Endodermal cell (in vitro differentiated cells): ENCODE data around the gene ADIPOR2. TPM values are rescaled to one million over a fixed set of nuclear protein-coding genes. Genes with fewer than 3 reads are reported as not detected.

Experiments used
- DNase-seq: peaks from one replicate; pipeline ENCODE4 v3.0.0-alpha.2; 2017
- H3K27ac ChIP-seq: 2 replicates; pipeline ENCODE4 v1.5.1; 2013; ENCODE audit warnings: mild to moderate bottlenecking, low read depth, low read length, moderate library complexity
- H3K27me3 ChIP-seq: 2 replicates; pipeline ENCODE4 v1.6.1; 2013; ENCODE audit warnings: mild to moderate bottlenecking, low read length, moderate library complexity; ENCODE audit not compliant: insufficient read depth, control insufficient read depth, poor library complexity, severe bottlenecking
- H3K36me3 ChIP-seq: 2 replicates; pipeline ENCODE4 v1.7.0; 2013; ENCODE audit warnings: mild to moderate bottlenecking, low read length, moderate library complexity; ENCODE audit not compliant: control insufficient read depth, insufficient read depth
- H3K4me1 ChIP-seq: one replicate; pipeline ENCODE4 v1.7.0; 2013; ENCODE audit warnings: low read length; ENCODE audit not compliant: control insufficient read depth, insufficient read depth
- H3K4me3 ChIP-seq: 2 replicates; pipeline ENCODE4 v1.5.1; 2013; ENCODE audit warnings: mild to moderate bottlenecking, low read length, moderate library complexity
- H3K9ac ChIP-seq: 2 replicates; pipeline ENCODE4 v1.6.1; 2013; ENCODE audit warnings: mild to moderate bottlenecking, low read length, moderate library complexity; ENCODE audit not compliant: poor library complexity, severe bottlenecking; ENCODE audit errors: extremely low read depth
- H3K9me3 ChIP-seq: 2 replicates; pipeline ENCODE4 v1.6.1; 2013; ENCODE audit warnings: mild to moderate bottlenecking, low read length, moderate library complexity; ENCODE audit not compliant: control insufficient read depth
- H3K27ac Mint-ChIP-seq: 2 replicates; pipeline ENCODE4 v1.8.0; 2020; ENCODE audit warnings: mixed read lengths
- H3K27me3 Mint-ChIP-seq: 2 replicates; pipeline ENCODE4 v1.8.0; 2021; ENCODE audit warnings: mild to moderate bottlenecking, mixed read lengths; ENCODE audit not compliant: insufficient read depth
- H3K36me3 Mint-ChIP-seq: 2 replicates; pipeline ENCODE4 v1.8.0; 2020; ENCODE audit warnings: low read depth, mixed read lengths
- H3K4me1 Mint-ChIP-seq: 2 replicates; pipeline ENCODE4 v1.8.0; 2020; ENCODE audit warnings: mixed read lengths
- H3K4me3 Mint-ChIP-seq: 2 replicates; pipeline ENCODE4 v1.8.0; 2020; ENCODE audit warnings: mild to moderate bottlenecking, moderate library complexity, mixed read lengths
- H3K9me3 Mint-ChIP-seq: 2 replicates; pipeline ENCODE4 v1.8.0; 2020; ENCODE audit warnings: mild to moderate bottlenecking, mixed read lengths
- WGBS, 2 experiments: methylation state at CpG; one replicate each; pipeline versions ENCODE4 v1.1.5 to v1.1.7; 2013; ENCODE audit warnings: missing lambda C conversion rate in 2 of 2, mixed read lengths in 1 of 2; ENCODE audit not compliant: insufficient coverage in 1 of 2, insufficient read length in 1 of 2; 5-methylcytosine and 5-hydroxymethylcytosine counted together
- total RNA-seq, 2 donors: library from RNA; stranded (reverse); fragmentation: NEBNext Ultra II Directional in 1 of 2; extraction: Animal tissue kit (Norgen Biotek cat#: 25700) in 1 of 2; gene quantifications; 2 replicates in 1 of 2; 3 replicates in 1 of 2; pipeline ENCODE4 v1.2.1, GENCODE V29; 2021
- TF ChIP-seq, protein P1 (sequence below): fragments of 200-600 bp; sonication (generic); conservative IDR thresholded peaks from 2 replicates; pipeline ENCODE4 v1.5.0; 2021; ENCODE audit warnings: antibody characterized with exemption, mild to moderate bottlenecking

The ADIPOR2 gene
- total RNA-seq, 2 donors from 2014 or later = 53.7 to 124 TPM

DNA sequence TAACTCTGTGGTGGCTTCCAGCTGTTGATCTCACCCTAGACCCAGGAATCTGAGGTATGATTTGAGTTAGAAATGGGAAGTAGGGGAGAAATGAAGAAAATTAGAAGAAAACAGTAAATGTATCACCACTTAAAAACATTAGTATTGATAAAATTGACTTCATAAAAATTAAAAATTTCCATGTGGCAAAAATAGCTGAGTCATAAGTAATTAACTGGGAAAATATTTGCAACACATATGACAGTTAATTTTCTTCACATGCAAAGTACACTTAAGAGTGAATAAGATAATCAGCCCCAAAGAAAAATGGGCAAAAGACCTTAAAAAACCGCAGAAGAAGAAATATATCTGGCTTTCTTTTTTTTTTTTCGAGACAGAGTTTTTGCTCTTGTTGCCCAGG lies 25.5 kb upstream of the ADIPOR2 start:
- Mint-ChIP-seq H3K36me3 (no peaks in the 10 kb centered on the region), H3K27me3 (peaks cover 32% of the 10 kb centered on the region), H3K27ac (no peak overlapping the region), H3K4me3 (no peak overlapping the region), H3K9me3 (peaks cover 3% of the 10 kb centered on the region), H3K4me1 (peaks cover 2% of the 10 kb centered on the region)
- Histone ChIP-seq H3K4me3 (no peak overlapping the region), H3K36me3 (no peaks in the 10 kb centered on the region), H3K9ac (no peak overlapping the region), H3K4me1 (no peaks in the 10 kb centered on the region), H3K27me3 (peaks cover 7% of the 10 kb centered on the region), H3K27ac (no peak overlapping the region), H3K9me3 (no peaks in the 10 kb centered on the region)
- WGBS, 2 experiments = 91 to 96% methylated on average over 1 to 2 of the region's 2 CpGs
- TF ChIP-seq, protein P1, sequence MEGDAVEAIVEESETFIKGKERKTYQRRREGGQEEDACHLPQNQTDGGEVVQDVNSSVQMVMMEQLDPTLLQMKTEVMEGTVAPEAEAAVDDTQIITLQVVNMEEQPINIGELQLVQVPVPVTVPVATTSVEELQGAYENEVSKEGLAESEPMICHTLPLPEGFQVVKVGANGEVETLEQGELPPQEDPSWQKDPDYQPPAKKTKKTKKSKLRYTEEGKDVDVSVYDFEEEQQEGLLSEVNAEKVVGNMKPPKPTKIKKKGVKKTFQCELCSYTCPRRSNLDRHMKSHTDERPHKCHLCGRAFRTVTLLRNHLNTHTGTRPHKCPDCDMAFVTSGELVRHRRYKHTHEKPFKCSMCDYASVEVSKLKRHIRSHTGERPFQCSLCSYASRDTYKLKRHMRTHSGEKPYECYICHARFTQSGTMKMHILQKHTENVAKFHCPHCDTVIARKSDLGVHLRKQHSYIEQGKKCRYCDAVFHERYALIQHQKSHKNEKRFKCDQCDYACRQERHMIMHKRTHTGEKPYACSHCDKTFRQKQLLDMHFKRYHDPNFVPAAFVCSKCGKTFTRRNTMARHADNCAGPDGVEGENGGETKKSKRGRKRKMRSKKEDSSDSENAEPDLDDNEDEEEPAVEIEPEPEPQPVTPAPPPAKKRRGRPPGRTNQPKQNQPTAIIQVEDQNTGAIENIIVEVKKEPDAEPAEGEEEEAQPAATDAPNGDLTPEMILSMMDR = no peak
- DNase-seq = no peak

DNA sequence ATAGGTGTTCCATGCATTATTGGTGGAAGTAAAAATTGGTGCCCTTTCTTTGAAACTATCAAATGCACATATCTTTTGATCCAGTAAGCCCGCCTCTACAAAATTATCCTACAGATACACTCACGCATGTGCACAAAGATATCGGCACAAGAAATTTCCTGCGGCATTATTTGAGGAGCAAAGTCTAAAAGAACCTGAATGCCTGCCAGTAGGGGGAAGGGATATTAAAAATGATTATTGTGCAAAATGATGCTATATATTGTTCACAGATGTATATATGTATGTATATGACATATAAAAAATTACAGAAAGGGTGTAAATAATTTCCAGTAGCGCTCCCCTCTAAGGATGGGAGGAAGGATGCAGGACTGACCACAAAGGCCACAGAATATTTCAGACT lies 24.7 kb upstream of the ADIPOR2 start:
- Mint-ChIP-seq H3K9me3 (peaks cover 3% of the 10 kb centered on the region), H3K4me1 (peaks cover 2% of the 10 kb centered on the region), H3K4me3 (no peak overlapping the region), H3K36me3 (no peaks in the 10 kb centered on the region), H3K27ac (no peak overlapping the region), H3K27me3 (peaks cover 27% of the 10 kb centered on the region)
- TF ChIP-seq, protein P1 = peak; percentile 34
- DNase-seq = no peak
- Histone ChIP-seq H3K27me3 (peaks cover 7% of the 10 kb centered on the region), H3K27ac (no peak overlapping the region), H3K4me3 (no peak overlapping the region), H3K4me1 (no peaks in the 10 kb centered on the region), H3K36me3 (no peaks in the 10 kb centered on the region), H3K9me3 (no peaks in the 10 kb centered on the region), H3K9ac (no peak overlapping the region)
- 94% methylated on average over 3 of the region's 5 CpGs; no CpG with 5 or more reads in 1 of the 2 experiments for WGBS, 2 experiments

DNA sequence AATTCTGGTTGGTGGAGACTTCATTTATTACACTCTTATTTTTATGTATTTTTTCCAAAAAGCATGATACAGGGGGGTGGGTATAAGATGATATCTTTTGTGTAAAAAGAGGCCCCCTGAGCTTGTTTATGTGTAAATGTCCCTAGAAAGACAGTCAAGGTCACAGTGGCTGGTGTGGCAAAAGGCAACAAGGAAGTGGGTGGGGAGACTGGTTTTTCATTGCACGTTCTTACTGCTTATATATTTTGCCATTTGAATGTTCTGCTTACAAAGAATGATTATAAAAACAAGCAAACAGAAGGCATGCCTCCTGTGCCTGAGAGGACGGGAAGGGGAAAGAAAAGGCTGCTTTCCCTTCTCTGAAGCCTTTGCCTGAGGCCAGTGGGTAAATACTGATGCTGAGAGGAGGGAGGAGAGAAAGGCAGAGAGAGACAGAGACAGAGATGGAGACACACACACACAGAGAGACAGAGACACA lies 24.1 kb upstream of the ADIPOR2 start:
- no peak for DNase-seq
- Mint-ChIP-seq H3K36me3 (no peaks in the 10 kb centered on the region), H3K4me3 (no peak overlapping the region), H3K27ac (no peak overlapping the region), H3K9me3 (peaks cover 3% of the 10 kb centered on the region), H3K27me3 (peaks cover 24% of the 10 kb centered on the region), H3K4me1 (peaks cover 2% of the 10 kb centered on the region)
- 65 to 78% methylated on average over 1 to 2 of the region's 2 CpGs for WGBS, 2 experiments
- H3K36me3 ChIP-seq = no peaks in the 10 kb centered on the region
- H3K9ac ChIP-seq = no peak overlapping the region
- TF ChIP-seq, protein P1 = no peak
- H3K9me3 ChIP-seq = no peaks in the 10 kb centered on the region
- H3K27me3 ChIP-seq = peaks cover 7% of the 10 kb centered on the region
- no peaks in the 10 kb centered on the region for H3K4me1 ChIP-seq
- H3K4me3 ChIP-seq = no peak overlapping the region
- H3K27ac ChIP-seq = no peak overlapping the region
